ENCODE measurements around the gene HMGCS2. TPM values are rescaled to one million over a fixed set of nuclear protein-coding genes. Genes with fewer than 3 reads are reported as not detected.
A peak's percentile ranks its signal among the peaks of the same experiment; 100 is the strongest.

Gene HMGCS2
- total RNA-seq (2021), result not detected in 2 replicates
- percentile 4 among the genes with signal in this experiment for Bru-seq, nascent RNA
- BruChase-seq, experiment 1, labeled RNA remaining after a 2-hour chase, result not detected
- not detected for BruChase-seq, experiment 2, labeled RNA remaining after a 6-hour chase
- long read RNA-seq, result 0 reads

DNA sequence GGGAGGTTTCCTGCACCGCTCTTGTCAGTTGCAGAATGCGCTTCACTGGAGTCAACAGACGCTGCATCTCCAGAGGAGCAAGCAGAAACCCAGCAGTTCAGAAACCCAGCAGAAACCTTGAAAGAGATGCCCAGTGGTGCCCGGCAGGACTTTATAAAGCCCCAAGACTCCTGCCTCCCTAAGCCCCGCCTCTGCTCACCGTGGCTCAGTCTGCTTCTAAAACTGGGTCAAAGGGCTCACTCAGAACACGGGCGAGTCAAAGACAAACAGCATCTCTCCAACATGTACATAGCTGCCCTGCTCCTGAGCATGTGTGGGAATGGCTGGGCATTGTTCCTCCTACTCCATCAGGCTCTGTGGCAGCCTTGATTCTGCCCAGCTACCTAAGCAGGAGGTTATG is at the start of gene HMGCS2:
Gene HMGCS2 (minus strand): TSS at position 128 of the 400 bp plus-strand sequence. CDS start 61 bp downstream, at position 67.
- Histone ChIP-seq H3K4me2 (0 out of 2 replicates have a peak within 1 kb of the TSS, but pooled peaks have one; percentile 0), H3F3A (ENCODE audit: insufficient read depth, low read depth) (peaks cover 5% of the 10 kb centered on the region; the same call in 1 of the 2 replicates), H3K27me3 (ENCODE audit: insufficient read depth, low read depth) (no peaks in the 10 kb centered on the region), H3K4me3 (no peak within 1 kb of the TSS), H3K9me2 (ENCODE audit: insufficient read depth) (no peaks in the 10 kb centered on the region), H3K9me3 (ENCODE audit: insufficient read depth, low read depth) (no peaks in the 10 kb centered on the region), H3K79me2 (ENCODE audit: low read depth) (no peaks in the 10 kb centered on the region), H3K27ac (no peak within 1 kb of the TSS), H4K20me1 (ENCODE audit: insufficient read depth) (no peaks in the 10 kb centered on the region), H3K36me3 (ENCODE audit: low read depth) (no peaks in the 10 kb centered on the region), H3K4me1 (replicated peaks; ENCODE audit: insufficient read depth) (peaks cover 31% of the 10 kb centered on the region), H2AFZ (no peak within 1 kb of the TSS)
- intact Hi-C loops (cut with micrococcal nuclease; ENCODE audit: unreplicated experiment), result no loop called here
- ChIA-PET POLR2A (ENCODE audit: unreplicated experiment) (no interaction called here), CTCF (no interaction called here)
- BruUV-seq (replicated peaks), result no TSS peak
- no peak for DNase-seq
- TF ChIP-seq, protein P1, sequence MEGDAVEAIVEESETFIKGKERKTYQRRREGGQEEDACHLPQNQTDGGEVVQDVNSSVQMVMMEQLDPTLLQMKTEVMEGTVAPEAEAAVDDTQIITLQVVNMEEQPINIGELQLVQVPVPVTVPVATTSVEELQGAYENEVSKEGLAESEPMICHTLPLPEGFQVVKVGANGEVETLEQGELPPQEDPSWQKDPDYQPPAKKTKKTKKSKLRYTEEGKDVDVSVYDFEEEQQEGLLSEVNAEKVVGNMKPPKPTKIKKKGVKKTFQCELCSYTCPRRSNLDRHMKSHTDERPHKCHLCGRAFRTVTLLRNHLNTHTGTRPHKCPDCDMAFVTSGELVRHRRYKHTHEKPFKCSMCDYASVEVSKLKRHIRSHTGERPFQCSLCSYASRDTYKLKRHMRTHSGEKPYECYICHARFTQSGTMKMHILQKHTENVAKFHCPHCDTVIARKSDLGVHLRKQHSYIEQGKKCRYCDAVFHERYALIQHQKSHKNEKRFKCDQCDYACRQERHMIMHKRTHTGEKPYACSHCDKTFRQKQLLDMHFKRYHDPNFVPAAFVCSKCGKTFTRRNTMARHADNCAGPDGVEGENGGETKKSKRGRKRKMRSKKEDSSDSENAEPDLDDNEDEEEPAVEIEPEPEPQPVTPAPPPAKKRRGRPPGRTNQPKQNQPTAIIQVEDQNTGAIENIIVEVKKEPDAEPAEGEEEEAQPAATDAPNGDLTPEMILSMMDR (conservative IDR thresholded peaks at IDR 0.05), result no peak
- TF ChIP-seq EZH2 (IDR thresholded peaks at IDR 0.05; ENCODE audit: low read depth), result no peak

DNA sequence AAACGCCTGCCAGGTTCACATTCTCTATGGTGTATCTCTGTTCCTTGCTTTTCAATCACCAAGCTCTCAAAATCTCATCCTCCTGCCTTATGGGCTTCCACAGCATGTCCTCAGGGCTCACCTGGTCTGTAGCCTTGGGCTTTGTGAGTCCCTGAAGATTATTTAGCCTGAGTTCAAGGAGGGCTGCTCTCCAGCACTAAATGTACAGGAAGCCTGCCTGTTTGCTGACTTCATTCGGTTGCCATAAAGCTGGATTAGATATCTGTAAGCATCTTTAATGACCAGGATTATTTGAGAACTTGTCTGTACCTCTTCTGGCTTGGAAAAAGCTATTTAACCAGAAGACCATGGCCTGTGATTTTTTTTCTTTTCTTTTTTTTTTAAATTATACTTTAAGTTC is 49.5 kb upstream of the HMGCS2 start:
- Histone ChIP-seq H3K27me3 (ENCODE audit: insufficient read depth, low read depth) (no peaks in the 10 kb centered on the region), H3K27ac (no peak overlapping the region), H3K79me2 (ENCODE audit: low read depth) (no peaks in the 10 kb centered on the region), H2AFZ (no peak overlapping the region), H3K4me3 (no peak overlapping the region), H3F3A (ENCODE audit: insufficient read depth, low read depth) (no peaks in the 10 kb centered on the region), H4K20me1 (ENCODE audit: insufficient read depth) (no peaks in the 10 kb centered on the region), H3K4me1 (replicated peaks; ENCODE audit: insufficient read depth) (0 out of 2 replicates have a peak, but pooled peaks cover 5% of the 10 kb centered on the region), H3K36me3 (ENCODE audit: low read depth) (no peaks in the 10 kb centered on the region), H3K4me2 (no peak overlapping the region), H3K9me3 (ENCODE audit: insufficient read depth, low read depth) (no peaks in the 10 kb centered on the region), H3K9me2 (ENCODE audit: insufficient read depth) (no peaks in the 10 kb centered on the region)
- POLR2A ChIA-PET (ENCODE audit: unreplicated experiment), result no interaction called here
- no peak for DNase-seq
- BruUV-seq (replicated peaks), result no TSS peak
- intact Hi-C loops (cut with micrococcal nuclease; ENCODE audit: unreplicated experiment), result no loop called here
- TF ChIP-seq, protein P1 (conservative IDR thresholded peaks at IDR 0.05), result no peak
- TF ChIP-seq EZH2 (IDR thresholded peaks at IDR 0.05; ENCODE audit: low read depth), result no peak
- CTCF ChIA-PET, result no interaction called here

DNA sequence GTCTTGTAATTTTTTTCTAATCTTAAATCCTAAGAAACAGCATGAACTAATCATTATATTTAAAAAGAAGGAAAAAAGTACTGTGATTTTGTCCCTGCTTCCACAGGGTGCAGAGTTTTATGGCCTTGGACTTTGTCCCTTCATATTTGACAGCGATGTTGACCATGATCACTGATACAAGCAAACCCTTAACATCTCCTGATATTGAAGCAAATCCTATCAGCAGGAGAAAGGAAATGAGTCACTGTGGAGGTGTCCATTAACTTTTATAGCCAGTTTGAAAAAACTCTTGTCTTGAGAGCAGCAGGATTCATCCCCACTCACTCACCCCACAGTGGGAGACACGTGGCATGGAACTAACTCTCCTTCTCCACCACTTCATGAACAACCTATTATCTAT is 47.7 kb upstream of the HMGCS2 start:
- H3K4me3 ChIP-seq, result no peak overlapping the region
- H3K4me1 ChIP-seq (replicated peaks; ENCODE audit: insufficient read depth), result 0 out of 2 replicates have a peak, but pooled peaks cover 5% of the 10 kb centered on the region
- H2AFZ ChIP-seq, result no peak overlapping the region
- H3K27ac ChIP-seq, result no peak overlapping the region
- ChIA-PET CTCF (no interaction called here), POLR2A (ENCODE audit: unreplicated experiment) (no interaction called here)
- TF ChIP-seq, protein P1 (conservative IDR thresholded peaks at IDR 0.05), result no peak
- TF ChIP-seq EZH2 (IDR thresholded peaks at IDR 0.05; ENCODE audit: low read depth), result no peak
- no peaks in the 10 kb centered on the region for H4K20me1 ChIP-seq (ENCODE audit: insufficient read depth)
- H3F3A ChIP-seq (ENCODE audit: insufficient read depth, low read depth), result no peaks in the 10 kb centered on the region
- no peaks in the 10 kb centered on the region for H3K27me3 ChIP-seq (ENCODE audit: insufficient read depth, low read depth)
- no peaks in the 10 kb centered on the region for H3K36me3 ChIP-seq (ENCODE audit: low read depth)
- H3K79me2 ChIP-seq (ENCODE audit: low read depth), result no peaks in the 10 kb centered on the region
- H3K9me2 ChIP-seq (ENCODE audit: insufficient read depth), result no peaks in the 10 kb centered on the region
- no peak for DNase-seq
- intact Hi-C loops (cut with micrococcal nuclease; ENCODE audit: unreplicated experiment), result no loop called here
- no TSS peak for BruUV-seq (replicated peaks)
- no peaks in the 10 kb centered on the region for H3K9me3 ChIP-seq (ENCODE audit: insufficient read depth, low read depth)
- no peak overlapping the region for H3K4me2 ChIP-seq
